ENCODE data around the gene CDC42EP3.

The CDC42EP3 gene, protein sequence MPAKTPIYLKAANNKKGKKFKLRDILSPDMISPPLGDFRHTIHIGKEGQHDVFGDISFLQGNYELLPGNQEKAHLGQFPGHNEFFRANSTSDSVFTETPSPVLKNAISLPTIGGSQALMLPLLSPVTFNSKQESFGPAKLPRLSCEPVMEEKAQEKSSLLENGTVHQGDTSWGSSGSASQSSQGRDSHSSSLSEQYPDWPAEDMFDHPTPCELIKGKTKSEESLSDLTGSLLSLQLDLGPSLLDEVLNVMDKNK

DNA sequence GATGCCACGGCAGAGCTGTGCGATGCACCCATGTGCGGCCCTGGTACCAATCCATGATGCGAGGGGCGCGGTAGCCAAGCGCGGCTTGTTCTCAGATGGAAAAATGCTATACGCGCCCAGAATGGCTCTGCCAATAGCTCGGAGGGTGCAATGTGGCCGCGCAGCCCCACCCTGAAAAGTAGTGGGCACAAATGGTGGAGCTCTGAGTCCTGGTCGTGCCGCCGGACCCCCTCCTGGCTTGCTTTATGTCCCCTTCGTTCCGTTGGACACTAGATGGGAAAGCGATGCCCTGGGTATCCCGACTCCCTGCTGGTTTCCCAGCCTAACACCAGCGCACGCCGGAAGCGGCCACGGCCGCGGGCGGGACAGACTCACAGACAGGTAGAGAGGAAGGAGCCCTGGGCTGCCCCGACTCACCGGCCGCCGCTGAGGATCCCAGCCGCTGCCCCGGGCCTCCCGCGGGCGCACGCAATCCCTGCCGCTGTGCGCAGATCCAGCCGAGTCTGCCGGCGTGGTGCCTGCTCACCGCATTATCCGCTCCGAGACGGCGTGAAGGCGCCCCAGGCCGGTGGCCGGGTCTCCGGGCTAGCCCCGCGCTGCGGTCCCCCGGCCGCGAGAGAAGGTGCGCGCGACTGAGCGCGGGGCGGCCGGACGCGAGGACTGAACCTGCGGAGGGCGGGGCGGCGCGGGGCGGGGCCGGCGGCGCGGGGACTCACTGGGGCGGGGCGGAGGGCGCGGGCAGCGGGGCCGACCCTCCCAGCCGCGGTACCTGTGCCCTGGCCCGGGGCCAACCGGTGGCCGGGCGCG, at the start of gene CDC42EP3:
CDC42EP3 (minus strand) TSS at position 634 of the 807 bp plus-strand sequence. CDS start 25,055 bp downstream, outside the sequence.
- peak in 1 of 2 donors; percentile 74 for DNase-seq (ENCODE audit: low read depth in 2 of 2)

DNA sequence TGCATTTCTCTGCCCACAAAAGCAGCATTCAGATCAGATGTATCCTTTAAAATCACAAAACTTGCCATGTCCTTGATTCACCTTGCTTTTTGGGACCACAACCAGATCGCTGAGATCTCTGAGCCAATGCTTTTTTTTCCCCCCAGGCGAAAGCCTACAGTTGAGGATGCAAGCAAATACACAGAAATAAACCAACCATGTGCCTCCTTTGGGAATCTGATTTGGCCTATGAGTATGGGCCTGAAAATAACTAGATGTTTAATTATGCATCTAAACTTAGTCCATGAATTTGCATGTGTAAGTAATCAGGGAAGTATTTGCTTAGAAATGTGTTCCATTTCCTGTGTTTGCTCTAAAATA, 49.7 kb upstream of the CDC42EP3 start:
- no peak for DNase-seq (ENCODE audit: low read depth in 2 of 2)

DNA sequence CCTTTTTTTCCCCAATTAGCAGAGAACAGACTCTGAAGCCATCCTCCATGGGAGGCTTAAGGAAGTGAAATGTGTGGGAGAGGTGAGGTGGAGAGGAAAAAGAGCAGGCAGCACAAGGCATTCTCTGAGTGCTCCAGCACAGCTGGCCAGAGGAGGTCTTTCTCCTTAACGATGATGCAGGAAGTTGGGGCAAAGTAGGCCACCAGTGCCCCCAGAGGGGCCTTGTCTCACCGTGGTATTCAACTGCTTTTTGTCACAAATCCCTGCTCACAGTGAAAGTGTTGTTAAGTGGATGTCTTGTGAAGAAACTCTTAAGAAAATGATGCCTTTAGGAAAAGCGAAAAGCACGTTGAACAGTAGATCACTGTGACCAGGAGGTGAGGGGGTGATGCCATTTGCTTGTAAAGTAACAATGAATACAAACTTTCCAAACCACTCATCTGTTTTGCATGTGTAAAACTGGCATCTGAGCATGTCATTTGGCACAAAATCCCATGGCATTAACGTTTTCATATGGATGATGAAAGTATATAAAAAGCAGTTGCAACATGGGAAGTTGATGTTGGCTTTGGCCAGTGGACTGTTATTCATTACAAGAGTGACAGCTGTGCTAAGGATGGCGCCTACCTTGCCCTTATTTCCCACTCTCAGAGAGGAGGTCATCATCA, 49.2 kb upstream of the CDC42EP3 start:
- DNase-seq (ENCODE audit: low read depth in 2 of 2) = no peak

DNA sequence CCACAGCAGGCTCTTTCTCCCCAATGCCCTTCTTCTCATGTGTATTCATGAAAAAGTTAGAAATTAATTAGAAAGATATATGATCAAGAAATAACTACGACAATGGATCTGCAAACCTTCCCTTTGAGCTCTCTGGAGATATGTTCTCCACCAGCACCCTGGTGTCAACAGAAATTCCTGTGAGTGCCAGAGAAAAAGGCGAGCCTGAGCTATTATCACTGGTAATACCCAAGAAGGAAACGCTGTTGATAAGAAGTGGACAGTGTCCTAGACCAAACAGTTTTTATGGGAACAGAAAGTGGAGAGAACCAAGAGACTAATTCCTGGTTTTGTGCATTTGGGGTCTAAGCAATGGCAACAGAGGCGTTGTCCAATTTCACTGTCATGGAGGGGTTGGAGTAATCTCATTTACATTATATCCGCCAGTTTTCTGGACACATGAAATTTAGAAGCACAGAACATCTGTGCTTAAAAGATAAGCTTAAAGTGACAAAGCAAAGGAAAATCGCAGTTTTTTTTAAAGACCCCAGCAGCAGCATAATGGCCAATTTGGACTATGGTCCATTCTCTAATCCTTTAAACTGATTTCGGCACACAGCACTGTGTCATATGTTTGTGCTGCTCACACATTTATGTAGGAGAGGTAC, 47.2 kb upstream of the CDC42EP3 start:
- DNase-seq (ENCODE audit: low read depth in 2 of 2) = no peak

DNA sequence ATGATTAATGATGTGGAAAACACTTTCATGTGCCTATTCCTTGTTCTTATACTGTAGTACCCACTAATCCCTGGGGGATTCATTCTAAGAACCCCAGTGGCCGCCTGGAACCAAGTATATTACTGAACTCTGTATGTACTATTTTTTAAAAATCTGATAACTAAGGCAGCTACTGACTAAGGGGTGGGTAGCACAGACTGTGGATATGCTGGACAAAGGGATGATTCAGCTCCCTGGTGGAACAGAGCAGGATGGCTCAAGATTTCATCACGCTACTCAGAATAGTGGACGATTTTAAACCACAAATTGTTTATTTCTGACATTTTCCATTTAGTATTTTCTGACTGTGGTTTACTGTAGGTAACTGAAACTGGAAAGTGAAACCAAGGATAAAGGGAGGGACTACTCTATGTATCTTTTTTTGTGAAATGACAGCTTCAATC, 41.8 kb upstream of the CDC42EP3 start:
- no peak for DNase-seq (ENCODE audit: low read depth in 2 of 2)

DNA sequence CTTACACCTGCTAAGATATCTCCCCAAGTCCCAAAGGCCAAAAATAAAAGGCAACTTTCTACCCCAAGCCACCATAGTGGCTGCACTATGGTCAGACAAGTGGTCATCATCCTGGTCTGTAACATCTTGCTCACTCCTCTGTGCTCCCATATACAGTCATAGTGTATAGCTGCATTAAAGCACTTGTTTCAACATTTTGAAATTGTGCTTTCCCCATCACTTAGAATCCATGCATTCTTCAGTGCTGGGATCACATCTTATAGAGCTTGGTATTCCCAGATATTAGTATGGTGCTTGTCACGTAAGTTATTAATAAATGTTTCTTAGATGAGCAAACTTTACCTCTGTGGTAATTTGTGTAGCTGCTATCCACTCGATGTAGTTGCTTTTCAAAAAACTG, 40.4 kb upstream of the CDC42EP3 start:
- no peak for DNase-seq (ENCODE audit: low read depth in 2 of 2)

DNA sequence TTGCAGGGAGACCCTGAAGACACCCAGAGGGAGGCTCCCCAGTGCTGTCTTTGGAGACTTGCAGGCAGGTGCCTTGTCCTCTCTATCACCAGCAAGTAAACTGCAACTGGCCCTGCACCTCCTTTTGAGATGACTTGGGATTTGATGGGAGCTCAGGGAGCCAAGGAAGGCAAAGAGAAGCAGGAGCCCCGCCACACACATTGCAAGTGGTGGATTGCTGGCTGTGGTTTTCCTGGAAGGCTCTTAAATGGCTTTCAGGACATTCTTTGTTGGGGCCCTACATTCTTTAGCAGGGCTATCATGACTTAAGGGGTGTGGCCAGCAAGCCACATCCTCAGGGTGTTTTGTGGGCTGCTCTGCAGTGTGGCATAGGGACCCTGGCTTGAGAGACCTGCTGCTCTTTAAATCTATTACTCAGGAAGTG, 39.9 kb upstream of the CDC42EP3 start:
- peak in 1 of 2 donors; percentile 9 for DNase-seq (ENCODE audit: low read depth in 2 of 2)

DNA sequence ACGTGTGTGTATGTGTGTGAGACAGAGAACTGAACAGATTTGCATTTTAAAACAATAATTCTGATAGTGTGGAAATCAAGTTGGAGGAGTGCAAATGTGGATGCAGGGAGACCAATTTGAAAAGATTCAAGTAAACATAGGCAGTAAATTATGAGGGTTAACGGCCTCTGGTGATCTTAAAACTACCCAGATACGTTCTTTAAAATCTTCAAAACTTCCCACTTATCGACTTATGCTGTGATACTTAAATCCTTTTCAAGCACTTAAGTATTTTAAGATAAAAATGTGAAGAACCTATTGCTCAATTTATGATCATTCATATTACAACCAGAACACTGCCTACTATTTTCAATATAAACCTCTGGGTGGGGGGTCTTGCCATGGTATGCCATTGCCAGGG, 37.7 kb upstream of the CDC42EP3 start:
- DNase-seq (ENCODE audit: low read depth in 2 of 2) = no peak

DNA sequence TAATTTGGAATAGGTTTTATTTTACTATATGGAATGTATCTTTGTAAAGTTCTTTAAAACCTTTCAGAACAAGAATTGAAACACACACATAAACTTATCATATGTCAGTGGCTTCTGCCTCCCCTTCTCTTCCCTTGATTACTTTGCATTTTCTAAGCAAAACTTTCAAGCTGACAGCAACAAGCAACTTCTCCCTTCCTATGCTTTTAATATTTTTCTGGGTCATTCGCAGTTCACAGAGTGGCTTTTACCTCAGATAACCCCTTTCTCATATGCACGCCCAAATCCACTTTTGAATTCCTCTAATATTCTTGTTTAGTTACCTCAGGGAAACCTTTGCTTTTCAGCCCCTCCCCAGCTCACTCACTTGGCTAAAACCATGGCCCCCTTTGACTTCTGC, 36.7 kb upstream of the CDC42EP3 start:
- no peak for DNase-seq (ENCODE audit: low read depth in 2 of 2)

DNA sequence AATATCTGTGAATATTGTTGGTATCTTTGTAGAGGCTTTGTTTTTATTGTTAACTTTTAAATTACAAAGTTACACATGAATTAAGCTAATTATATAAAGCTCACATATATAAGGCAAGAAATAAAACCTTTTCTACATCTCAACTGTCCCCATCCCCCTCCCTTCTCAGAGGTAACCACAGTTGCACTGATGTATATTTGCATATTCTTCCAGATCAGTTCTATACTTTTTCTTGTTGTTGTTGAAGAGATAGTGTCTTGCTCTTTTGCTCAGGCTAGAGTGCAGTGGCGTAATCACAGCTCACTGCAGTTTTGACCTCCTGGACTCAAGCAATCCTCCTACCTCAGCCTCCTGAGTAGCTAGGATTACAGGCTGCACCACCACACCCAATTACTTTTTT, 36.0 kb upstream of the CDC42EP3 start:
- no peak for DNase-seq (ENCODE audit: low read depth in 2 of 2)

DNA sequence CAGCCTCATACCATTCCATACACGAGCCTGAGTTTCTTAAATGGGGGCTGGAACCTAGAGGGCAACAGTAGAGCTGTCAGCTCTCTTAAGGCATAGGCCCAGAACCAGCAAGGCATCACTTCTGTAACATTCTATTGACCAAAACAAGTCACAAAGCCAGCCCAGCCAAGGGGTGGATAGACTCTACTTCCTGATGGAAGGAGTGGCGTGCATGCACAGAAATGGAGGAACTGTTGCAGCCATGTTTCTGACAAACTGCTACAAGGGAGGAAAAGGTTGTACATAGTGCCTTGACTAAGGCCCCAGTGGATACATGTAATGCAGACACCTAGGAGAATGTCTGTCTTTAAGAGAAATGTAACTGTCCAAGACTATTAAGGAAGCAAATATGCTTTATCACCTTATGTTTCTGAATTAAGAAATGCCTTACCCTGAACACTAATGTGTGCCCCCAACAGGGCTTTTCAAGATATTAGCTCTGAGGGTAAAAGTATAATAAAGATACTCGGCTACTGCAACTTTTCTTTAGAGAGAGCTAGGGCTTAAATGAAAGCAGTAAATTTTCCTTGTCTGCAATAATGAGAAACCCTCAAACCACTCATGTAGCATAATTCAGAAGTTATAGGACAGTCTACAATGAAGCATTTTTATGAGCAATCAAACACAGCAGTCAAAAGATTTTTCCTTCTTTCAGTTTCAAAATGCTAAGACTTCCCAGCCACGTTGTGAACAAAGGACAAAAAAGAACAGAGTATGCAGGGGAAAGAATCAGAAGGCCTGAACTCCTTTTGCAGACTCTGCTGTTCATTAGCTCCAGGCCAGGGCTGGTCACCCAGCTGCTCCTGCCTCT, 35.1 kb upstream of the CDC42EP3 start:
- DNase-seq (ENCODE audit: low read depth in 2 of 2) = no peak

DNA sequence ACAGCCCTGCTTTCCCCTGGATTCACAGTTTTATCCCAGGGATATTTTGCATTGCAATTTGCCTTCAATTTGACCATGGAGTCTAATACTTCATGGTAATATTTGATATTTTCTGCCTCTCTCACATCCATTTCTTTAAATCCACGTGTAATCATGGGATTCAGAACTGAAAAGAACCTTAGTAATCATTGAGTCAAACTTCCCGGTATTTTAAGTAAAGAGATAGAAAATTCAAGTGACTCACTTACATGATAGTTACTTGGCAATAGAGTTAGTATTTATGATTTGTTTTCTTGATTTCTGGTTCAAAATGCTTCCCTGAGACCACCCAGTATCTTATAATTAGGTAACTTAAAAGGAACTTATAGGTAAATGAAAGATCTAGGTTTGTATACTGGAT, 33.7 kb upstream of the CDC42EP3 start:
- no peak for DNase-seq (ENCODE audit: low read depth in 2 of 2)

DNA sequence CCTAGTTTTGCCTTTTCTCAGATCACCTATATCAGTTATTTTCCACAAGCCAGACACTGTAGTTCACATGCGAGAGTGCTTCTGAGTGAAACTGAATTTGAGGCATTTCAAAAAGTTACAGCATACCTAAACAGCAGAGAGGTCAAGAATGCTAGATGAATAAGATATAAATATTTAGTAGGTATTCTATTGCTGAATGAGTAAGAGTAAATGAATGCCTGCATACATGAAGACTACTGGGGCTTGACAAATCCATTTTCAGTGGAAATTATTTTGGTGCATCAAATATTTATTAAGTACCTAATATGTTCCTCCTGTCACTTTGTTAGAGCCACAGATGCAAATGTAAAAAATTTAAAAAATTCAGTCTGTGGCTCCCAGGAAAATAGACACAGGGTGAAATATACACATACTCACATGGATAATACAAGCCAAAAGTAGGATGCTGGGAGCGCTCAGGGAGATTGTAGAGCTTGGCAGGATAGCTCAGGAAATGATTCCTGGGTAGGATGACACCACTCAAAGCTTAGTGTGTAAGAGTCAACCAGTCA, 27.6 kb upstream of the CDC42EP3 start:
- no peak for DNase-seq (ENCODE audit: low read depth in 2 of 2)

DNA sequence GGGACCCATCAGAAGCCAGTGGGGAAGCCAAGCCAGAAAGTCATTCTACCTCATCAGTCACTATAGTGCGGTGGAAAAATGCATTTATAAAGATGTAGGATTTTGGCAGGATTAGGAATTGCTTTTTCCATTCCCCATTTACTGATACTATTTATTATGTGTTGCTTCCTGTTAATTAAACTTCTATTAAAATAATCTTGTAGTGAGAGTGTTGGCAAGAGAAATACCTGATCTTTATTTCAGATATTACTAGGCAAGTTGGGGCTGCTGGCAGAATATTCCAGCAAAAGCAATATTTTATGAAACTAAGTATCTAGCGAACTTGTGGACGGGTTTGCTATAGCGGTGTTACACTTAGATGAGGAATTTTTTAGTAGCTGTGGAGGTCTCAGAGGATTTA, 23.9 kb upstream of the CDC42EP3 start:
- DNase-seq (ENCODE audit: low read depth in 2 of 2) = no peak

DNA sequence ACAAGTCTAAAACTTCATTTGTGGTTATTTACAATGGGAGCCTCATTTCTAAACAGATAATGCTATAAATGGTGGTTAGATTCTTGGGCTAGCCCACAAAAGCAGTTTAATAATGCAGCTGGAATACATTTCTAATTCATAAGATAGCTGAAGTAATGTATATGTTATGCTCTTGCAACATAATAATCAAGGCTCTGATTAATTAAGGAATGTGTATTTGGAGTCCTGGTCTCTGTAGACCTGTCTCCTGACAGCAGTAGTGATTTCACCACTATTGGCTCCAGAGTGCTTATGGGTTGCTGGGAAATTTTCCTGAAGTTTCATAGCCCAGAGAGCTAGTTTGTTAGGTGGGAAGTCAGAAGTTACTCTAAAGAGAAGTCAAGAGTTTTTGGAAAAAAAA, 21.3 kb upstream of the CDC42EP3 start:
- DNase-seq (ENCODE audit: low read depth in 2 of 2) = no peak

DNA sequence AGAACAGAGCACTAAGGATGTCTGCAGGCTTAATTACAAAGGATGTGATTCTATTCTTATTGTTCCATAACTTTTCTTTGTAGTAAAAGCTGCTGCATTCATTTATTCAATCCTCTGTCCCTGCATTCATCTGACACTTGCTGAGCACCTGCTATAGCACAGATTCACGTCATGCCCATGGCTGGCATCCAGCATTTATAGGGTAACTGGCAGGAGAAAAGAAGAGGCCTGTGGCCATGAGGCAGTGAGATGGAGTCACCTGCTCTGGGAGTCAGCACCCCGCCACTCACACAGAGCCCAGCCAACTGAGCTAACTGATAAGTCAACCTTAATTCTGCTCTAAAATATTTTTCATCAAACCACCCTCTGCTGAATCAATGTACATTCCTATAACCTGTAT, 18.3 kb upstream of the CDC42EP3 start:
- no peak for DNase-seq (ENCODE audit: low read depth in 2 of 2)

DNA sequence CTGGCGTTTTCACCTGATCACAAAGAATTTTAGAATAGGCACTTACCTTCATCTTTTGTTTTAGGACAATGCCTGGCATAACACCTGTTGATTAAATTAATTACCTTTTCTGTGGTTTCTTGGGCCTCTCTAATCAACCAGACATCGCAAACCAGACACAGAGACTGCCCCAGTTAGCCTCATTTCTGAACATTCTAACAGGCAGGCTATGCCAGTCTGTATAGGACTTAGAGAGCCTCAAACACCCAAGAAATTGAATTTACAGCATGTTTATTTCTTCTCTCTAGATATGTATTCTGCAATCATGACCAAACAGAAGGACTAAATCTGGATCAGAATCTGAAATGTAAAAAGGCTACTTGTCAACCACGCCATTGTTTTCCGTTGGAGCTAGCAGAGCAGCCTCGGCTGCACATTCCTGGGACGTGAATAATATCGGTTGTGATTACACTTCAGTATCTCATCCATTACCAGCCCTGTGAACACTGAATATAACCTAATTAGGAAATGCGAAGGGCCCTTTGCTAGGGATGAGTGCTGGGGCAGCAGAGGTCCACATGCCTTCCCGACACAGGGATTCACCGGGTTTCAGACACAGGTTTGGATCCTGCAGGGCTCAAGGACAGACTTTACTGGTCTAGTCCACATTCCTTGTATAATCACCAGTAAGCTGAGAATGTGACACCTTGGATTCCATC, 17.5 kb upstream of the CDC42EP3 start:
- DNase-seq (ENCODE audit: low read depth in 2 of 2) = no peak

DNA sequence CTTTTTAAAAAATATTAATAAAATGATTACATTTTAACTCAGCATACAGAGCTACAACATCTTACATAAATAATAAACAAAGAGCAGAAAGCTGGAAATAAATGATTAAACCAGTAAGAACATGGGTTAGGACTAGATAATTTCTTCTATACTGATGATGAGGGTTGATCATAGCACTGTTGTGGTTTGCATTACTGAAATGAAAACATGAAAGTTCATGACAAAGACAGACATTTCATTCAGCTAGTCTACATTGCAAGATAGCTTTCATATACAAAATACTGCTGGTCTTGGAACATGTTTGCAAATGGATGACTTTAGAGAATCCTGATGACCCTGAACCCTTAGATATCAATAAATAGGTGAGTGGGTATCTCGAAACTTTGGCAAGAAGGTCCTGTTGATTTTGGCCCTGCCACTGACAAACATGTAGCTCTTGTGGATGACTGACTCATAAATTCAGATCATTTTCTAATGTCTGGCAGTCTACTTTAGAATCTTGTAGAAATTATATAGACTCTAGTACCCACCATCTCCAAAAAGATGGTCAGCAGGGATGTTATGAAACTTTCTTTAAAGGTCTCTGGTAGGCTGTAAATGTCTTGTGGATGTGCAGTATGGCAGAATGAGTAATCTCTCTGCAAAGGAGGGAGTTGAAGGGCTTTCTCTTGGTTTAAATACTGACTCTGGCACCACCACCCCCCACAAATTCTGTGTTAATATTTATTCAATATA, 15.5 kb upstream of the CDC42EP3 start:
- no peak for DNase-seq (ENCODE audit: low read depth in 2 of 2)

DNA sequence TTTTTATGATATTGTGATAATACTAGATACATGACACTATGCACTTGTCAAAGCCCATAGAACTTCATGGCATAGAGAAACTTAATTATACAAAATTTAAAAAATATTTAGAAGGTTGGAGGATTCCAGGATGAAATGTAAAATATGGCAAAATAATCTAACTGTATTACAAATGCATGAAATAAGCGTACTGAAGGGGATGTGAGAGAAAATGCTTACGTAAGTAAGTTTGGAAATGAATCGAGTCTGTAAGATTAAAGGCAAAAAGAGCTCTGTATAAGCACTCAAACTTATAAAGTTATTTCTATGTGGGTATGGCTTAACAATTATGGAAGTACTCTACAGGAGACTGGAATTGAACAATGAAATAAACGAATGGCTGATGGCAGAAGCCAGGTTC, 13.4 kb upstream of the CDC42EP3 start:
- DNase-seq (ENCODE audit: low read depth in 2 of 2) = no peak
